CD4-positive, CD25-positive, alpha-beta regulatory T cell (primary cell): ENCODE measurements around the gene SRGAP3. TPM values are rescaled to one million over a fixed set of nuclear protein-coding genes. Genes with fewer than 3 reads are reported as not detected.
A peak's percentile ranks its signal among the peaks of the same experiment; 100 is the strongest.

Experiments
- ATAC-seq, 2 donors: fragments of 150-1000 bp; cut with Tn5 transposase; one replicate each; pipeline ENCODE4 v1.10.0; 2021; ENCODE audit warnings: low read depth in 2 of 2, moderate number of reproducible peaks in 2 of 2, moderate library complexity in 1 of 2
- DNase-seq, 3 donors: peaks; one replicate each; pipeline versions ENCODE4 v3.0.0 to v3.0.0-alpha.2; 2012 to 2022; ENCODE audit warnings: mixed read lengths in 1 of 3
- H3K27ac ChIP-seq: one replicate; pipeline ENCODE4 v1.7.0; 2013; ENCODE audit warnings: mild to moderate bottlenecking, low read length; ENCODE audit not compliant: insufficient read depth, poor library complexity, severe bottlenecking
- H3K27me3 ChIP-seq: one replicate; pipeline ENCODE4 v1.7.0; 2013; ENCODE audit warnings: low read length; ENCODE audit not compliant: control insufficient read depth, insufficient read depth
- H3K36me3 ChIP-seq: one replicate; pipeline ENCODE4 v1.7.0; 2013; ENCODE audit warnings: mild to moderate bottlenecking, low read length, moderate library complexity; ENCODE audit not compliant: control insufficient read depth, insufficient read depth
- H3K4me1 ChIP-seq: 2 replicates; pipeline ENCODE4 v1.7.0; 2013; ENCODE audit warnings: mild to moderate bottlenecking, low read length; ENCODE audit not compliant: insufficient read depth, control insufficient read depth, poor library complexity, severe bottlenecking
- H3K4me3 ChIP-seq: one replicate; pipeline ENCODE4 v1.7.0; 2013; ENCODE audit warnings: low read depth, mild to moderate bottlenecking, low read length, moderate library complexity
- H3K9me3 ChIP-seq, 2 experiments: 1 replicate in 1 of 2; 2 replicates in 1 of 2; pipeline ENCODE4 v1.7.0; 2013; ENCODE audit warnings: low read length in 2 of 2, mild to moderate bottlenecking in 1 of 2, moderate library complexity in 1 of 2; ENCODE audit not compliant: control insufficient read depth in 2 of 2
- H3K27ac Mint-ChIP-seq, 3 donors: one replicate each; pipeline ENCODE4 v1.8.0; 2020 to 2022; ENCODE audit warnings: mild to moderate bottlenecking in 3 of 3, mixed read lengths in 3 of 3, moderate library complexity in 2 of 3
- H3K27me3 Mint-ChIP-seq: one replicate; pipeline ENCODE4 v1.8.0; 2022; ENCODE audit warnings: mild to moderate bottlenecking, mixed read lengths
- H3K36me3 Mint-ChIP-seq: one replicate; pipeline ENCODE4 v1.8.0; 2020; ENCODE audit warnings: mixed read lengths
- H3K4me1 Mint-ChIP-seq, 4 donors: one replicate each; pipeline ENCODE4 v1.8.0; 2020 to 2022; ENCODE audit warnings: mixed read lengths in 4 of 4, mild to moderate bottlenecking in 1 of 4
- H3K4me3 Mint-ChIP-seq, 4 donors: one replicate each; pipeline ENCODE4 v1.8.0; 2020 to 2022; ENCODE audit warnings: mild to moderate bottlenecking in 4 of 4, mixed read lengths in 4 of 4, moderate library complexity in 3 of 4
- H3K9me3 Mint-ChIP-seq, 7 donors: one replicate each; pipeline ENCODE4 v1.8.0; 2020 to 2022; ENCODE audit warnings: mixed read lengths in 7 of 7, mild to moderate bottlenecking in 3 of 7, moderate library complexity in 2 of 7
- polyA plus RNA-seq, 4 donors: library from polyadenylated mRNA; unstranded; fragments of 300-500 nt; fragmentation: Illumina TruSeq; gene quantifications; one replicate each; pipeline ENCODE4 v1.2.3, GENCODE V29; 2021
- total RNA-seq: library from RNA; stranded (reverse); gene quantifications from one replicate; pipeline ENCODE4 v1.2.3, GENCODE V29; 2022

Gene SRGAP3
- total and polyA plus RNA-seq, 5 donors from 2014 or later = 1.8 to 8.1 (median 2.8) TPM

- Mint-ChIP-seq H3K9me3 (peaks cover 0 to 23% (median 5%) of the 10 kb centered on the region in 7 donors), H3K4me3 (no peak overlapping the region), H3K27me3 (peaks cover 4% of the 10 kb centered on the region), H3K36me3 (peaks cover 15% of the 10 kb centered on the region), H3K27ac (no peak overlapping the region), H3K4me1 (peaks cover 0 to 13% (median 0%) of the 10 kb centered on the region in 4 donors)
- ATAC-seq = no peak
- DNase-seq = no peak
- Histone ChIP-seq H3K4me3 (no peak overlapping the region), H3K4me1 (peaks cover 5% of the 10 kb centered on the region), H3K9me3 (peaks cover 4 to 13% of the 10 kb centered on the region in 2 experiments), H3K36me3 (no peaks in the 10 kb centered on the region), H3K27ac (no peak overlapping the region), H3K27me3 (no peaks in the 10 kb centered on the region)
Observed at GRCh38 chr3:9151240-9151639, 98.2 kb downstream of the SRGAP3 start.

- Histone ChIP-seq H3K36me3 (no peaks in the 10 kb centered on the region), H3K27ac (no peak overlapping the region), H3K27me3 (no peaks in the 10 kb centered on the region), H3K4me1 (peaks cover 5% of the 10 kb centered on the region), H3K9me3 (peaks cover 4 to 13% of the 10 kb centered on the region in 2 experiments), H3K4me3 (no peak overlapping the region)
- peaks cover 0 to 23% (median 7%) of the 10 kb centered on the region in 7 donors for H3K9me3 Mint-ChIP-seq
- H3K36me3 Mint-ChIP-seq = peaks cover 15% of the 10 kb centered on the region
- ATAC-seq (no peak), DNase-seq (no peak)
- H3K4me3 Mint-ChIP-seq = no peak overlapping the region
- H3K27ac Mint-ChIP-seq = no peak overlapping the region
- H3K4me1 Mint-ChIP-seq = peaks cover 0 to 11% (median 0%) of the 10 kb centered on the region in 4 donors
- peaks cover 4% of the 10 kb centered on the region for H3K27me3 Mint-ChIP-seq
Observed at GRCh38 chr3:9149566-9149965, 99.9 kb downstream of the SRGAP3 start.

DNA sequence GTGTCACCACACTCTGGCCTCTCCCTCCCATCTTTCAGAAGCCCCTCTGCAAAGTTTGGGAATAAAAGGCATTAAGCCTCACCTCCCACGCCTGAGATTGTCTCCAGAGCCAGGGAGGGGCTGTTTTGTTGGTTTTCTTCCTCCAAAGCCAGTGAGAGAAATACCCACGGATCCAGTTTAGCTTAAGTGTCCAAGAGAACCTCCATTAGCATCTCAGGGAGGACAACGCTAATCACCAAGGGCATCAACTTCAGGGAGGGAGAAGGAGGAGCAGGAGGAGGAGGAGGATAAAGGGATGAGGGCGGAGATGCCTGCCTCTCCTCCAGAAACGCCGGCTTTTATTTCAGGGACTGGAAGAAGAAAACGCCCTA is 101.6 kb downstream of the SRGAP3 start:
- Mint-ChIP-seq H3K9me3 (peaks cover 0 to 23% (median 5%) of the 10 kb centered on the region in 7 donors), H3K36me3 (peaks cover 15% of the 10 kb centered on the region), H3K27ac (no peak overlapping the region), H3K27me3 (no peaks in the 10 kb centered on the region), H3K4me1 (peaks cover 0 to 11% (median 0%) of the 10 kb centered on the region in 4 donors), H3K4me3 (no peak overlapping the region)
- Histone ChIP-seq H3K4me1 (peaks cover 5% of the 10 kb centered on the region), H3K36me3 (no peaks in the 10 kb centered on the region), H3K27ac (no peak overlapping the region), H3K9me3 (peaks cover 4 to 13% of the 10 kb centered on the region in 2 experiments), H3K27me3 (no peaks in the 10 kb centered on the region), H3K4me3 (no peak overlapping the region)
- DNase-seq (no peak), ATAC-seq (no peak)

GRCh38 chr3:9147215-9147895 is 102.1 kb downstream of the SRGAP3 start:
- Histone ChIP-seq H3K27ac (no peak overlapping the region), H3K36me3 (no peaks in the 10 kb centered on the region), H3K4me1 (peaks cover 5% of the 10 kb centered on the region), H3K27me3 (no peaks in the 10 kb centered on the region), H3K4me3 (no peak overlapping the region), H3K9me3 (peaks cover 4 to 13% of the 10 kb centered on the region in 2 experiments)
- peaks cover 0 to 11% (median 0%) of the 10 kb centered on the region in 4 donors for H3K4me1 Mint-ChIP-seq
- H3K36me3 Mint-ChIP-seq = peaks cover 15% of the 10 kb centered on the region
- H3K27ac Mint-ChIP-seq = no peak overlapping the region
- H3K4me3 Mint-ChIP-seq = no peak overlapping the region
- H3K9me3 Mint-ChIP-seq = peaks cover 0 to 22% (median 5%) of the 10 kb centered on the region in 7 donors
- DNase-seq = no peak
- no peak for ATAC-seq
- H3K27me3 Mint-ChIP-seq = no peaks in the 10 kb centered on the region

DNA sequence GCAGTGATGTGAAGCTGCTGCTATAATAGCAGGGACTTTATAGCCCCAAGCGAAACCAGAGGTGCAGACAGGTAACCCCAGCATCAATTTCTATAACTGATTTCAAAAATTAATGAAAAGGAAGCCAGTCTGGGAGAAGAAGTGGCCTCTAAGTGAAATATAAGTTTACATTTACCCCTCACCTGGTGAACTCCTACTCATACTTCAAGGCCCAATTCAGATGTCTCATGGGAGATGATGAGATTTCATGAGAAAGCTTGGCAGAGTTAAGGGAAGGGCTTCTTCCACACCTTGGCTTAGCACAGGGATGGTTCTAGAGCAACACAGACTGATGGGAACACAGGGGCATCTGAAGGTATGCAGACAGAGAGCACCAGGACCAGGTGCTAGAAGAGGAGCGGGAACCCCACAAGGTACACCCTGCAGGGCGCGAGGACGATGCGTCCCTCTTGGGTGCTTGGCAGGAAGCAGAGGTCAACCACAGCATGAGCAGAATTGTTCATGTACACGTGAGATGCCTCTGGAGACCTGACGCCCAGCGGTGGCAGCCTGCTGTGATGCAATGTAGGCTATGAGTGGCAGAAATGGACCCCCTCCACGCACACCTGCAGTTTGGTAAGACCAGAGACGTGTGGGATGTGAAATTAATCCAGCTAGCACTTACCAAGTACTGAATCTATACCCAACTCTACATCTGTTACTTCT is 102.9 kb downstream of the SRGAP3 start:
- Histone ChIP-seq H3K4me3 (no peak overlapping the region), H3K27ac (no peak overlapping the region), H3K27me3 (no peaks in the 10 kb centered on the region), H3K9me3 (peaks cover 4 to 10% of the 10 kb centered on the region in 2 experiments), H3K4me1 (peaks cover 5% of the 10 kb centered on the region), H3K36me3 (no peaks in the 10 kb centered on the region)
- Mint-ChIP-seq H3K27ac (peak overlapping the region in 2 of 3 donors; percentile 48 to 74), H3K27me3 (no peaks in the 10 kb centered on the region), H3K4me3 (no peak overlapping the region), H3K9me3 (peaks cover 0 to 16% (median 5%) of the 10 kb centered on the region in 7 donors), H3K4me1 (peaks cover 0 to 11% (median 0%) of the 10 kb centered on the region in 4 donors), H3K36me3 (peaks cover 15% of the 10 kb centered on the region)
- peak in 1 of 3 donors; percentile 9 for DNase-seq
- no peak for ATAC-seq

- Mint-ChIP-seq H3K36me3 (no peaks in the 10 kb centered on the region), H3K4me3 (no peak overlapping the region), H3K9me3 (peaks cover 0 to 5% (median 3%) of the 10 kb centered on the region in 7 donors), H3K27ac (no peak overlapping the region), H3K4me1 (peaks cover 0 to 11% (median 0%) of the 10 kb centered on the region in 4 donors), H3K27me3 (peaks cover 9% of the 10 kb centered on the region)
- Histone ChIP-seq H3K27me3 (no peaks in the 10 kb centered on the region), H3K4me1 (peaks cover 5% of the 10 kb centered on the region), H3K36me3 (no peaks in the 10 kb centered on the region), H3K9me3 (no peaks in the 10 kb centered on the region), H3K4me3 (no peak overlapping the region), H3K27ac (no peak overlapping the region)
- no peak for ATAC-seq
- no peak for DNase-seq
Observed at GRCh38 chr3:9143184-9143583, 106.3 kb downstream of the SRGAP3 start.

- ATAC-seq (no peak), DNase-seq (no peak)
- no peak overlapping the region for H3K4me3 Mint-ChIP-seq
- H3K27ac Mint-ChIP-seq = no peak overlapping the region
- Histone ChIP-seq H3K36me3 (no peaks in the 10 kb centered on the region), H3K9me3 (no peaks in the 10 kb centered on the region), H3K27me3 (peaks cover 2% of the 10 kb centered on the region), H3K4me3 (no peak overlapping the region), H3K27ac (no peak overlapping the region), H3K4me1 (peaks cover 5% of the 10 kb centered on the region)
- peaks cover 0 to 5% (median 2%) of the 10 kb centered on the region in 7 donors for H3K9me3 Mint-ChIP-seq
- peaks cover 16% of the 10 kb centered on the region for H3K27me3 Mint-ChIP-seq
- H3K4me1 Mint-ChIP-seq = peaks cover 0 to 10% (median 0%) of the 10 kb centered on the region in 4 donors
- no peaks in the 10 kb centered on the region for H3K36me3 Mint-ChIP-seq
Observed at GRCh38 chr3:9142362-9142761, 107.1 kb downstream of the SRGAP3 start.
